K562 (cell line): ENCODE measurements around the gene HDAC9. TPM values are rescaled to one million over a fixed set of nuclear protein-coding genes. Genes with fewer than 3 reads are reported as not detected.

Experiments
- ATAC-seq: fragments of 200-7000 bp; cut with Tn5 transposase; 3 replicates; pipeline ENCODE4 v1.9.1; 2020; ENCODE audit warnings: moderate library complexity
- BruUV-seq: library from RNA; stranded (reverse); fragments of 400-500 nt; replicated peaks from 2 replicates; lab custom pipeline; 2021; lab: Mats Ljungman, UMichigan
- CTCF ChIA-PET: fragments of 300-600 bp; formaldehyde crosslinking; extraction: SDS; loops from one replicate; lab custom pipeline; 2021; ENCODE audit warnings: low intra/inter-chr PET ratio; lab: Yijun Ruan, JAX
- POLR2A ChIA-PET: fragments of 300-600, 350-650 bp; sonication (Branson Sonifier 250); formaldehyde crosslinking; extraction: SDS; loops from one replicate; lab custom pipeline; 2021; ENCODE audit warnings: antibody characterized with exemption, inconsistent platforms; lab: Yijun Ruan, JAX
- DNase-seq, 4 experiments: peaks; one replicate each; pipeline versions ENCODE4 v3.0.0 to v3.0.0-alpha.2; 2011 to 2018; ENCODE audit warnings: low spot score in 3 of 4, mixed read lengths in 3 of 4; ENCODE audit errors: extremely low read depth in 1 of 4
- FAIRE-seq: peaks from 2 replicates; lab custom pipeline; 2011; peaks lifted over from hg19 to GRCh38; lab: Jason Lieb, UNC
- H2AFZ ChIP-seq: 2 replicates; pipeline ENCODE4 v1.6.0; 2011; ENCODE audit warnings: low read depth, low read length, control low read depth, inconsistent platforms
- H3K27ac ChIP-seq: fragments of 200-600 bp; 3 replicates; pipeline ENCODE4 v1.8.0; 2011; ENCODE audit warnings: low read depth, mild to moderate bottlenecking, control low read depth, inconsistent platforms, low read length, moderate library complexity, mixed read lengths; ENCODE audit errors: extremely low read depth
- H3K27me3 ChIP-seq, 2 experiments: fragments of 300-600 bp in 1 of 2; 2 replicates in 1 of 2; 3 replicates in 1 of 2; pipeline versions ENCODE4 v1.6.0 to v1.8.0; 2011; ENCODE audit warnings: inconsistent platforms in 2 of 2, low read length in 2 of 2, mild to moderate bottlenecking in 1 of 2, mixed read lengths in 1 of 2, moderate library complexity in 1 of 2; ENCODE audit not compliant: control insufficient read depth in 2 of 2, insufficient read depth in 2 of 2
- H3K36me3 ChIP-seq: fragments of 300-600 bp; 3 replicates; pipeline ENCODE4 v1.8.0; 2011; ENCODE audit warnings: mild to moderate bottlenecking, low read length, inconsistent platforms; ENCODE audit not compliant: control insufficient read depth, insufficient read depth
- H3K4me1 ChIP-seq, 2 experiments: fragments of 200-600 bp in 1 of 2; replicated peaks in 1 of 2; 2 replicates in 1 of 2; 3 replicates in 1 of 2; pipeline versions ENCODE4 v1.5.1 to v1.8.0; 2011; ENCODE audit warnings: inconsistent platforms in 2 of 2, low read length in 2 of 2, mild to moderate bottlenecking in 1 of 2, mixed read lengths in 1 of 2, moderate library complexity in 1 of 2; ENCODE audit not compliant: control insufficient read depth in 2 of 2, insufficient read depth in 2 of 2
- H3K4me2 ChIP-seq: 2 replicates; pipeline ENCODE4 v1.6.1; 2011; ENCODE audit warnings: low read length, control low read depth, inconsistent platforms, mixed read lengths; ENCODE audit not compliant: insufficient read depth
- H3K4me3 ChIP-seq: fragments of 200-600 bp; sonication (generic), shearing (Covaris generic); 2 replicates; pipeline ENCODE4 v1.5.1; 2016; ENCODE audit warnings: control low read depth, inconsistent platforms
- H3K79me2 ChIP-seq: fragments of 200-600 bp; 3 replicates; pipeline ENCODE4 v1.8.0; 2011; ENCODE audit warnings: low read length, inconsistent platforms; ENCODE audit not compliant: control insufficient read depth, insufficient read depth
- H3K9ac ChIP-seq, 2 experiments: 2 replicates each; pipeline versions ENCODE4 v1.6.0 to v1.6.1; 2011; ENCODE audit warnings: low read depth in 2 of 2, low read length in 2 of 2, control low read depth in 1 of 2, inconsistent platforms in 1 of 2, mild to moderate bottlenecking in 1 of 2, mixed read lengths in 1 of 2; ENCODE audit not compliant: insufficient read depth in 1 of 2
- H3K9me1 ChIP-seq: one replicate; pipeline ENCODE4 v1.6.0; 2011; ENCODE audit warnings: inconsistent platforms, mild to moderate bottlenecking, low read length, moderate library complexity; ENCODE audit not compliant: control insufficient read depth, insufficient read depth
- H3K9me3 ChIP-seq: replicated peaks from 2 replicates; pipeline ENCODE4 v1.5.1; 2011; ENCODE audit warnings: low read depth, low read length, inconsistent platforms; ENCODE audit not compliant: control insufficient read depth, insufficient read depth
- H4K20me1 ChIP-seq: replicated peaks from 2 replicates; pipeline ENCODE4 v1.6.1; 2011; ENCODE audit warnings: low read length, inconsistent platforms, mixed read lengths; ENCODE audit not compliant: control insufficient read depth, insufficient read depth
- DIDO1 ChIP-seq: fragments of 450-650 bp; IDR thresholded peaks from 2 replicates; pipeline ENCODE4 v1.6.1; 2016; ENCODE audit warnings: low read depth, missing biosample characterization, missing genetic modification characterization
- DPF2 ChIP-seq: fragments of 450-650 bp; IDR thresholded peaks from 2 replicates; pipeline ENCODE4 v1.6.1; 2016
- ESRRA ChIP-seq: fragments of 450-650 bp; IDR thresholded peaks from 2 replicates; pipeline ENCODE4 v1.6.1; 2014; ENCODE audit warnings: low read depth, mild to moderate bottlenecking, moderate library complexity, borderline replicate concordance
- ESRRB ChIP-seq: fragments of 250-450 bp; sonication (Bioruptor Pico); IDR thresholded peaks from 2 replicates; pipeline ENCODE4 v1.5.0; 2020; ENCODE audit warnings: mild to moderate bottlenecking, moderate library complexity, borderline replicate concordance
- GTF2B ChIP-seq: IDR thresholded peaks from 2 replicates; pipeline ENCODE4 v1.6.1; 2011; ENCODE audit not compliant: insufficient read length; ENCODE audit errors: extremely low read depth
- PURB ChIP-seq: sonication (generic); formaldehyde crosslinking; IDR thresholded peaks from 2 replicates; pipeline ENCODE4 v1.9.0; 2021; ENCODE audit warnings: low read depth, mild to moderate bottlenecking, missing genetic modification reagents
- RB1 ChIP-seq: fragments of 450-650 bp; IDR thresholded peaks from 2 replicates; pipeline ENCODE4 v1.6.1; 2017; ENCODE audit warnings: low read depth, mild to moderate bottlenecking
- RBM34 ChIP-seq: fragments of 200-400 bp; formaldehyde crosslinking; IDR thresholded peaks from 2 replicates; pipeline ENCODE4 v1.6.1; 2018; ENCODE audit warnings: low read length, borderline replicate concordance; ENCODE audit not compliant: insufficient read depth
- SAP30 ChIP-seq: fragments of 200-600 bp; sonication (generic); IDR thresholded peaks from 2 replicates; pipeline ENCODE4 v1.6.1; 2012; ENCODE audit warnings: borderline replicate concordance, low read depth, mild to moderate bottlenecking, moderate library complexity, low read length, control low read depth, inconsistent platforms; ENCODE audit not compliant: insufficient read depth, poor library complexity, severe bottlenecking
- SIN3A ChIP-seq, 2 experiments: fragments of 150-350 bp in 1 of 2; IDR thresholded peaks; 2 replicates each; pipeline ENCODE4 v1.6.1; 2011 to 2016; ENCODE audit warnings: borderline replicate concordance in 2 of 2, low read depth in 2 of 2, low read length in 2 of 2, mild to moderate bottlenecking in 2 of 2, moderate library complexity in 2 of 2; ENCODE audit not compliant: control insufficient read depth in 1 of 2
- SLC30A9 ChIP-seq: fragments of 250-450 bp; sonication (Bioruptor Pico); IDR thresholded peaks from 2 replicates; pipeline ENCODE4 v1.8.0; 2022; ENCODE audit warnings: mild to moderate bottlenecking, moderate library complexity
- XRCC3 ChIP-seq: fragments of 450-650 bp; IDR thresholded peaks from 2 replicates; pipeline ENCODE4 v1.6.1; 2017; ENCODE audit warnings: mild to moderate bottlenecking, moderate library complexity
- ZBTB49 ChIP-seq: sonication (generic); formaldehyde crosslinking; IDR thresholded peaks from 2 replicates; pipeline ENCODE4 v1.8.0; 2022; ENCODE audit warnings: missing genetic modification reagents, mild to moderate bottlenecking, borderline replicate concordance
- ZNF140 ChIP-seq: fragments of 250-450 bp; sonication (Bioruptor Pico); IDR thresholded peaks from 2 replicates; pipeline ENCODE4 v1.8.0; 2021; ENCODE audit warnings: moderate library complexity, mild to moderate bottlenecking, inconsistent platforms
- ZNF224 ChIP-seq: sonication (generic); formaldehyde crosslinking; IDR thresholded peaks from 2 replicates; pipeline ENCODE4 v1.8.0; 2022; ENCODE audit warnings: mild to moderate bottlenecking, missing genetic modification reagents
- WGBS: fragments of 100-300 bp; shearing (Covaris generic); methylation state at CpG from one replicate; pipeline ENCODE4 v1.1.6; 2016; ENCODE audit warnings: low coverage, mixed read lengths; ENCODE audit not compliant: insufficient coverage; ENCODE audit errors: missing lambda C conversion rate; 5-methylcytosine and 5-hydroxymethylcytosine counted together
- in situ Hi-C: fragments of 300-500 bp; cut with MboI; formaldehyde crosslinking; loops from 4 replicates; pipeline ENCODE4 v1.15.0; 2018; ENCODE audit warnings: inconsistent platforms, mixed read lengths
- intact Hi-C: fragments of 100-400 bp; cut with micrococcal nuclease; formaldehyde crosslinking; loops from 2 replicates; pipeline ENCODE4 v1.14.2; 2022
- polyA plus RNA-seq, 8 experiments: library from polyadenylated mRNA; depleted of rRNA in 4 of 8; stranded (reverse) in 5 of 8; unstranded in 3 of 8; fragments of >200 nt; fragmentation: Nextera tagmentation in 2 of 8; fragmentation: Illumina TruSeq in 1 of 8; extraction: Ambion mirVana in 2 of 8; extraction: Trizol in 1 of 8; gene quantifications; 2 replicates each; pipeline versions ENCODE4 v1.2.1 to v1.2.3, GENCODE V29; 2011 to 2014; ENCODE audit warnings: inconsistent platforms in 1 of 8, missing spikeins in 1 of 8
- total RNA-seq, 7 experiments: library from RNA; depleted of rRNA in 6 of 7; stranded (reverse); fragments of >200 nt in 6 of 7; fragmentation: Illumina TruSeq in 2 of 7; extraction: Trizol in 2 of 7; gene quantifications; 2 replicates each; pipeline versions ENCODE4 v1.2.1 to v1.2.3, GENCODE V29; 2011 to 2021; ENCODE audit warnings: low replicate concordance in 1 of 7

HDAC9 gene
- total and polyA plus RNA-seq, 9 of the 15 experiments (the other 6 are each of a cell fraction or from before 2014, with no cell fraction given): 0.08 to 0.91 (median 0.33) TPM

- TF ChIP-seq SIN3A (IDR thresholded peaks at IDR 0.05; ENCODE audit: borderline replicate concordance in 2 of 2, control insufficient read depth in 1 of 2, low read depth in 2 of 2, low read length in 2 of 2) (no peak), RBM34 (no peak), ZNF224 (CRISPR knock-in tag) (no peak), SLC30A9 (no peak), DPF2 (no peak), DIDO1 (no peak), ESRRA (no peak)
Measured at GRCh38 chr7:19026888-19027287, 531.3 kb downstream of the HDAC9 start (continued).

GRCh38 chr7:19030281-19030680, 534.7 kb downstream of the HDAC9 start:
- Histone ChIP-seq H3K9me3 (0 out of 2 replicates have a peak, but pooled peaks cover 1% of the 10 kb centered on the region), H3K4me2 (no peak overlapping the region), H4K20me1 (no peaks in the 10 kb centered on the region), H3K36me3 (no peaks in the 10 kb centered on the region), H3K27ac (no peak overlapping the region), H3K4me3 (no peak overlapping the region), H3K27me3 (no peaks in the 10 kb centered on the region), H3K9me1 (no peaks in the 10 kb centered on the region), H3K79me2 (no peaks in the 10 kb centered on the region), H3K4me1 (no peaks in the 10 kb centered on the region), H2AFZ (no peak overlapping the region), H3K9ac (no peak overlapping the region)
- DNase-seq (no peak), ATAC-seq (no peak), FAIRE-seq (no peak)
- in situ Hi-C loops (no loop called here), intact Hi-C loops (no loop called here)
- WGBS: 0% methylated on average over 2 of the region's 2 CpGs
- POLR2A ChIA-PET: no interaction called here
- CTCF ChIA-PET: no interaction called here
- BruUV-seq: no TSS peak
- TF ChIP-seq ZNF140 (CRISPR knock-in tag): no peak
- no peak for TF ChIP-seq ZBTB49
- TF ChIP-seq SAP30: no peak
- TF ChIP-seq RB1: no peak
- TF ChIP-seq ESRRB (CRISPR knock-in tag): no peak
- TF ChIP-seq XRCC3: no peak
- no peak for TF ChIP-seq GTF2B
- no peak for TF ChIP-seq PURB (CRISPR knock-in tag)
